GM19240 (cell line): Measurements from ENCODE around the gene AOX1.
"Not testable (repeated sequence)": the region's sequence is repeated elsewhere in the genome, so short reads cannot be mapped to it uniquely, and the experiment has no call there.

Experiments
- DNase-seq: peaks from one replicate; pipeline ENCODE4 v3.0.0; 2011; ENCODE audit warnings: low spot score; ENCODE audit not compliant: insufficient read length

AOX1 gene

GRCh38 chr2:200585730-200586643 is at the start of gene AOX1:
TSS of gene AOX1 (plus strand) at chr2:200586014. CDS start at chr2:200586109, 95 bp downstream.
- DNase-seq = no peak

DNA sequence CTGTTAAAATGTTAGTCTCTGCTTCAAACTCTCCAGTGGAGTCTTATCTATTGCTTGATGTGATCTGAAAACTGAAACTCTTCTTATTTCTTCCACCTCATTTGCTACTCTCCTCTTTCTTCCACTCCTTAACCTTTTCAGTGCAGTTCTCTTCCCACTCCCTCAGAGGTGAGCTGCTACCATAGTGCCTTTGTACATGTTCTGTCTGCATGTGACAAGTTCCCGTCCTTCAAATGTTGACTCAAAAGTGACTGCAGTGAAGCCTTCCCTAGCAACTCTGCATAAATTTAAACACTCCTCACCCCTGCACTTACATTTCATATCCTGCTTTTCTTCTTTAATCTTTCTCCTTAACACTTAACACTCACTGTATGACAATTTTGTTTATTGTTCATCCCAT is 47.7 kb upstream of the AOX1 start:
- DNase-seq = no peak

DNA sequence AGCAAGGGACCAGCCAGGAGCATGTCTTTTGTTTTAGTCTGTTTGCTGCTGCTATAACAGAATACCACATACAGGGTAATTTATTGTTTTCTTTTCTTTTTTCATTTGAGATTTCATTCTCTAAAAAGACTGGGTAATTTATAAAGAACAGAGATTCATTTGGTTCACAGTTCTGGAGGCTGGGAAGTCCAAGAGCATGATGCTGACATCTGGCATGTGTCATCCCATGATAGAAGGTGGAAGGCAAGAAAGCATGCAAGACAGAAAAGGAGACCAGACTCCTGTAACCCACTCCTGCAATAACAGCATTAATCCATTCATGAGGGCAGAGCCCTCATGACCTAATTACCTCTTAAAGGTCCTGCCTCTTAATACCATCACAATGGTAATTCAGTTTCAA is 45.0 kb upstream of the AOX1 start:
- no peak for DNase-seq

DNA sequence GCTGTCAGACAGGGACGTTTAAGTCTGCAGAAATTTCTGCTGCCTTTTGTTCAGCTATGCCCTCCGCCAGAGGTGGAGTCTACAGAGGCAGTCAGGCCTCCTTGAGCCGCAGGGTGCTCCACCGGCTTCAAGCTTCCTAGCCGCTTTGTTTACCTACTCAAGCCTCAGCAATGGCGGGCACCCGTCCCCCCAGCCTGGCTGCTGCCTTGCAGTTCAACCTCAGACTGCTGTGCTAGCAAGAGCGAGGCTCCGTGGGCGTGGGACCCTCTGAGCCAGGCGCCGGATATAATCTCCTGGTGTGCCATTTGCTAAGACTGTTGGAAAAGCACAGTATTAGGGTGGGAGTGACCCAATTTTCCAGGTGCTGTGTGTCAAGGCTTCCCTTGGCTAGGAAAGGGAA is 19.2 kb upstream of the AOX1 start:
- not testable (repeated sequence) for DNase-seq

DNA sequence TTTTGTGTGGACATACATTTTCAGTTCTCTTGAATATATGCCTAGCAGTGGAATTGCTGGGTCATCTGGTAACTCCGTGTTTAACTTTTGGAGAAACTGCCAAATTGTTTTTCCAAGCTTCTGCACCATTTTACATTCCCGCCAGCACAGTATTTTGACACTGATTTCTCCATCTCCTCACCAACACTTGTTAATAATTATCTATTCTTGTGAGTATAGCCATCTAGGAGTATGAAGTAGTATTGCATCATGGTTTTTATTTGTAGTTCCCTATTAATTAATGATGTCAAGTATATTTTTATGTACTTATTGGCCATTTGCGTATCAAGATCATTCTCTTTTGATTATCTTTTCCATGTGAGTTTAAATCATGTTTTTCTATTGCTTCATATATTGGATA is 17.9 kb upstream of the AOX1 start:
- no peak for DNase-seq

DNA sequence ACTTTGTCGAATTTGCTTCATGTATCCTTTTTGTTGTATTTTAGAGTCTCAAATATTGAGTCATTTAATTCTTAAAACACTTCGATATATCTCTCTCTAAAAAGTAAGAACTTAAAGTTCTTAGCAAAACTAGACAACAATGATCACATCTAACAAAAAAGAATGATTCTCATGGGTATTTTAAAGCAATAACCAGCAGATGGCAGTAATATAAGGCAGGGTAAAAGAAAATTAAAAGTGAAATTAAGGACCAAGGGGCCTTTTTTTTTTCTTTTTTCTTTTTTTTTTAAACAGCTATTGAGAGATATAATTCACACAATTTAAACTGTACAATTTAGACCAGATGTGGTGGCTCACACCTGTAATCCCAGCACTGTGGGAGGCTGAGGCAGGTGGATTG is 9.9 kb upstream of the AOX1 start:
- DNase-seq = no peak

DNA sequence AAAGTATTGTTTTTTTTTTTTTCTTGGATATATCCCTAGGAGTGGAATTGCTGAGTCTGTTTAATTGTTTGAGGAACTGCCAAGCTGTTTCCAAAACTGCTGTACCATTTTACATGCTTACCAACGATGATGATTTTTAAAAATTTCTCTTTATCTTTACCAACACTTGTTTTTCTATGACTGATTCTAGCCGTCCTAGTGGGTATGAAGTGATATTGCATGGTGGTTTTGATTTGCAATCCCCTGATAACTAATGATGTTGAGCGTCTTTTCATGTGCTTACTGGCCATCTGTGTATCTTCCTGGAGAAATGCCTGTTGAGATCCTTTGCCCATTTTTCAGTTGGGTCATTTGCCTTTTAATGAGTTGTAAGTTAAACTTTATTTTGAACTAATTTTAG is 8.8 kb upstream of the AOX1 start:
- DNase-seq = no peak

GRCh38 chr2:200578778-200579177 is 7.0 kb upstream of the AOX1 start:
- DNase-seq = no peak

- no peak for DNase-seq
Measured at GRCh38 chr2:200584639-200585038, 1.2 kb upstream of the AOX1 start.

GRCh38 chr2:200585340-200585729 is 479 bp upstream of the AOX1 start:
- no peak for DNase-seq

DNA sequence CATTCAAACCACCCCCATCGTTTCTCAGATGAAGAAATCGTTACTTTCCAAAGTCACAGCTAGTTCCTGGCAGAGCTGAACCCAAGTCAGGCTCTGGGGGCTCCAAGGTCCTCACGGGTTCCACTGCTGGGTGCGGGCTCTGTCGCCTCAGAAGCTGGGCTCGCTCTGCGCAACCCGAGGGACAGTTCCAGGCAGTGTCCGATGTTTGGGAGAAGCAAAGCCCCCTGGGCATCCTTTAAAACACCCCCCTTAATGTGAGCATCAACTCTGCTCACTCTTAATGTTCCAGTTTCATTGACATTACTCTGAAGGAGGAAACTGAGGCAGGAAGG is 796 bp downstream of the AOX1 start:
- no peak for DNase-seq

DNA sequence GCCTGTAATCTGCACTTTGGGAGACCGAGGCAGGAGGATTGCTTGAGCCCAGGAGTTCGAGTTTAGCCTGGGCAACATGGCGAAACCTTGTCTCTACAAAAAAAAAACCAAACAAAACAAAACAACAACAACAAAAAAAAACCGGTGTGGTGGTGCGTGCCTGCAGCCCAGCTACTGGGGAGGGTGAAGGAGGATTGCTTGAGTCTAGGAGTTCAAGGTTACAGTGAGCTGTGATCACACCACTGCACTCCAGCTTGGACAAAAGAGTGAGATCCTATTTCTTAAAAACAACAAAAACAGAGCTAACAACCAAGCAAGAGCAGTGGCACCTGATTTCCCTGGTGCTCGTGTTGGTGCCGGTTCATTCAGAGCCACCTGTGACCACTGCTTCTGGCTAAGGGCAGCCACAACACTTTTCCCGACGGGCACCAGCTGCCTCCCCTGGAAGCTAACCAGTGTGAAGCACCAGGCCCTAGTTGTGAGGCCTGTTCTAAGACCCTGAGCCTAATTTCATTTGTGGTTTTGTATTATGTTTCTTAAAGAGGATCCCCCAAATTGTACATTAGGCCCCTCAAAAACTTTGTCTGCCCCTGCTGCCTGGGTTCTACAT is 1.3 kb downstream of the AOX1 start:
- DNase-seq = no peak

DNA sequence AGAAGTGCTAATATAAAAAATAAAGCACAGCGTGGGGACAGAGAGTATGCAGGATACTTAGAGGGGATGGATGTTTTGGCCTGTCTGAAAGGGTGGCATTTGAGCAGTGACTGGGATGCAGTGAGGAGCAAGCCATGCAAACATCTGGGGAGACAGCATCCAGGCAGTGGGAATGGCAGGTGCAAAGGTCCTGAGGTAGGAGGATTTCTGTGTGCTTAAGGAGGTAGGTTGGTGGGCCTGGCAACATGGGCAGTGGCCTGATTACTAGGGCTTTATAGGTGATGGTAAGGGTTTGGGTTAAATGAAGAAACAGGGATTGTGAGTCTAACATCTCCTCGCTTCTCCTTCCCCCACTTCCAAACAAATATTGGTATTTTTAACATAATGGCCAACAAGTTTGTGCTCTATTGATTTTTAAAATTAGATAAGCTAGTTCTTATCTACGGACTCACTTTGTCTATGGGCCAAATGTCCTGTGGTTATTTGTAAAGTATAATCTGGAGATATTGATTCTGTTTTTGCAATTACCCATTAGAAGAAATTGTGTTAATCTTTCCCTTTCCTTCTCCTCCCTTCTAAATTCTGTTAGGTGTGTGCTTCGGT is 2.4 kb downstream of the AOX1 start:
- DNase-seq = no peak

DNA sequence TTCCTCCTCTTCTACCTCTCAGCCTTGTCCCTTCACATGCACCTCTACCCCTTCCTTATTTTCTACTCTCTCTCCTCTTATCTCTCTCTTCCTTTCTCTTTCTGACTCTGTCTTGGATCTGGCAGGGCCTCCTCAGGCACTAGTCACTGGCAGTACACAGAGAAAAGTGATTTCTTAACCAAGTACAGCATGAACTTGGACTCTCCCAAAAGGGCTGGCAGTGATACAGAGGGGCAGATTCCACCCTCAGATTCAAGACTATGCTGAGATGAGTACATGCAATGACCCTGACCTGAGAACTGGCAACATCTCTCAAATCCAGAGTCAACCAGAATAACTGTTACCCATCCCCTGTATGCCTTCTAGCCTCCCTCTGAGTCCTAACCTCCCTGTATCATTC is 4.3 kb downstream of the AOX1 start:
- no peak for DNase-seq

GRCh38 chr2:200591308-200591707 is 5.5 kb downstream of the AOX1 start:
- DNase-seq = no peak

DNA sequence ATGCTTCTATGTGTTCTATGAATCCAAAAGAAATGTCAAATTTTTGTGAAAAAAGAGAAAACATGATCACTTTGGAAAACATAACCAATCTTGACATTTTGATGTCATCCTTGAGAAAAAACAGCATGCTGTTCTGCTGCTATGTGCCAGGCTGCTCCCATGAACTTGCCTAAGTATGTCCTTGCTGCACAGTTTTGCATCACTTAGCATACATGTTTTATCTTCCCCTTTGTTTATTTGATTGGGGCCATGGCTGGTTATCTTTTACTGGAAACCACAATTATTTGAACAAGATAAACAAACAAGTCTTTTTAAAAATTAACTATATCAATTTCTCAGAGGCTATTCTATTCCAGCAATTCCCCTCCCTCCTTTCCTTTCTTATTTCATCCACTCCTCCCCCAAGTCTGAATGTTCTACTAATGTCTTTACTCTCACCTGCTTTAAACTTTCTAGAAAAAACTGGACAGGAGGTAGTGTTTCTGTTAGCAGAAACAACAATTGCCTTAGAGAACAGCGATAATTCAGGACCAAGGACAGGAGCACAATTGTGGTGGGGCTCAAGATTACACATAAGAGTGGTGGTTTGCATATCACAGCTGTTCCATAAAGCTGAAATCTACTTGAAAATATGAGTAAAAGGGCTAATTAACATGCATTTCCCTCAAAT is 6.7 kb downstream of the AOX1 start:
- no peak for DNase-seq

- DNase-seq = no peak
Measured at GRCh38 chr2:200593905-200594304, 8.1 kb downstream of the AOX1 start.

DNA sequence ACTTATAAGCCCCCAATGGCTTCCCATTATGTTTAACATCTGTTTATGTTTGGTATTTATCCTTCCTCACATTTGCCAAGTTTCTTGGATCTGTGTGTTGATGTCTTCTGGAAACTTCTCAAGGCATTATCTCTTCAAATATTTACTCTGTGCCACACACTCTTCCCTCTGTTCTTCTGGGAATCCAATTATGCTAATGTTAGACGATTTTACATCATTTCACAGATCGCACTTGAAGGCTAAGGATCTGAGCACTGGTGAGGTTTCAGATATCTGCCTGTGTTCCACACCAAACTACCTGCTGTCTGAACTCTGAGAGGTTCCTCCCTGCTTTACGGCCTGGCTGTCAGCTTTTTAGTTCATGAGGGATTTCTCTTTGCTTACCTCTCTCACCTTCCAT is 10.1 kb downstream of the AOX1 start:
- no peak for DNase-seq

DNA sequence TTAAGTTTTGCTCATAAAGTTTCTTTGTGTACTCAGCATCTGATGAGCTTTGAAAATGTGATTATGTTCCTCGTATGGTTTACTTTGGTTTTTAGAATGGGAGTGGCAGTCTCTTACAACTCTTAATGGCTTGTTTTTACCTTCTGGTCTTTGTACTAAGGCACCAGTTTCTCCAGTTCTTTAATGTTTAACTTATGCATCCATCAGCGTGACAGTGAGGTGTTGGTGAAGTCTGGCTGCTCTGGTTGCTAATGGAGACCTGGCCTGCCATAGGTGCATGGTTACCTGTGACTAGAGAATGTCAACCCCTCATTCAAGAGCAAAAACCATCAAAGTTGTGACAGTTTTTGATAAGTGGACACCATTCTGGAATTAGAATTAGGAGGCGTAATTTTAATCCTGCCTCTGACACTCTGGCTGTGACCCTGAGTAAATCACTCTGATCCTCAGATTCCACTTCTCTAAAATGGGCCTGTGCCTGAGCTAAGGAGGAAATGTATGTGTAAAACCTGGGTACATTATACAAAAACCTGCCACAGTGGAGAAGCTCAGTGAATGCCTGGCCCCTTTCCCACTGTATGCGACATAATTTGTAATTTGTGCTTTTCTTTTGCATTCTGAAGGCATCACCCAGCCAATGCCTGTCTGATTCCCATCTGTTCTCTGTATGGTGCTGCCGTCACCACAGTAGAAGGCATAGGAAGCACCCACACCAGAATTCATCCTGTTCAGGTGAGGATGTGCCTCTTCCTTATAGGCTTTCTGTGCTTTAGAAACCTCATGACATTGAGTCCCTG is 11.2 kb downstream of the AOX1 start:
- no peak for DNase-seq

GRCh38 chr2:200599206-200599605 is 13.4 kb downstream of the AOX1 start:
- no peak for DNase-seq

GRCh38 chr2:200600549-200601225 is 14.9 kb downstream of the AOX1 start:
- DNase-seq = no peak
